ENCODE results near the gene HHIPL1. TPM values are rescaled to one million over a fixed set of nuclear protein-coding genes. Genes with fewer than 3 reads are reported as not detected.

HHIPL1 gene
- total and polyA plus RNA-seq, 2 donors (not counting 3 experiments of a cell fraction or from before 2014, with no cell fraction given), result 1.3 to 2.1 TPM

DNA sequence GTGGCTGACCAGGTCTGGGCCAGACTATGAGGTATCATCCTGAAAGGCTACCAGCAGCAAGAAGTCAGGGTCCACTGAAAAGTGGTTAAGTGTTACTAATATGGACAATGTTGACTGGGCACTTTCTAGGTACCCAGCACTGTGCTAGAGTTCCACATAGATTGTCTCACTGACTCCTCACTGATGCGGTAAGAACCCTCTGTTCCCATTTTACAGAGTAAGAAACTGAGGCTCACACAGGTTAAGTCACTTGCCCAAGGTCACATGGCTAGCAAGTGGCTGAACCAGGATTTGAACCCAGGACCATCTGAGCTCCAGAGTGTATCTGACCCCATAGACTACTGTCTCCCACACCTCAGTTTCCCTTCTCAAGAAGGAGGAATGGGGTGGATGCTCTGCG lies 36.3 kb upstream of the HHIPL1 start:
- no peak overlapping the region for H2AFZ ChIP-seq (ENCODE audit: low read depth, low read length)
- FAIRE-seq (no peak), DNase-seq (ENCODE audit: low read depth, low spot score) (no peak)
- H3K36me3 ChIP-seq (ENCODE audit: control insufficient read depth in 2 of 2, extremely low read depth in 1 of 2, insufficient read depth in 2 of 2, low read length in 2 of 2), result no peaks in the 10 kb centered on the region
- no peaks in the 10 kb centered on the region for H3K9me1 ChIP-seq (replicated peaks; ENCODE audit: control insufficient read depth, extremely low read depth, insufficient read depth, low read length)
- TF ChIP-seq EZH2 (IDR thresholded peaks at IDR 0.05; ENCODE audit: borderline replicate concordance, low read depth, low read length, severe bottlenecking) (no peak), GATA2 (IDR thresholded peaks at IDR 0.05; ENCODE audit: insufficient read depth, insufficient read length, low read depth, low read length) (no peak), POLR2A (IDR thresholded peaks at IDR 0.05; ENCODE audit: low read depth, low read length) (no peak), JUN (IDR thresholded peaks at IDR 0.05; ENCODE audit: borderline replicate concordance, insufficient read depth, insufficient read length, low read depth) (no peak), CTCF (IDR thresholded peaks at IDR 0.05; ENCODE audit: extremely low read depth in 1 of 2, insufficient read depth in 1 of 2, low read depth in 1 of 2, low read length in 2 of 2) (no peak), MYC (IDR thresholded peaks at IDR 0.05; ENCODE audit: low read depth, low read length) (no peak), POLR2AphosphoS5 (IDR thresholded peaks at IDR 0.05; ENCODE audit: insufficient read depth, low read depth, low read length) (no peak), FOS (IDR thresholded peaks at IDR 0.05; ENCODE audit: borderline replicate concordance, insufficient read depth, low read length) (no peak)
- TF ChIP-seq, protein P1, sequence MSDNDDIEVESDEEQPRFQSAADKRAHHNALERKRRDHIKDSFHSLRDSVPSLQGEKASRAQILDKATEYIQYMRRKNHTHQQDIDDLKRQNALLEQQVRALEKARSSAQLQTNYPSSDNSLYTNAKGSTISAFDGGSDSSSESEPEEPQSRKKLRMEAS (IDR thresholded peaks at IDR 0.05; ENCODE audit: insufficient read depth, insufficient read length), result no peak
- no peaks in the 10 kb centered on the region for H3K9me3 ChIP-seq (replicated peaks; ENCODE audit: control insufficient read depth, insufficient read depth, low read length)
- no peak overlapping the region for H3K27ac ChIP-seq (ENCODE audit: insufficient read depth, low read depth, low read length)
- H3K27me3 ChIP-seq (ENCODE audit: control insufficient read depth in 2 of 2, insufficient read depth in 2 of 2, low read length in 2 of 2), result no peaks in the 10 kb centered on the region
- CTCF ChIA-PET, result interaction anchor here (0.9 to 4.2 kb wide), 5 partner anchors 10 to 71 kb away, joined by 3 to 33 read pairs (median 3); no protein-coding TSS in a partner anchor
- dilution Hi-C loops (cut with MboI; ENCODE audit: extremely low pct_ligation_motif_present, low sequenced_read_pairs) (no loop called here), intact Hi-C loops (cut with micrococcal nuclease) (no loop called here)
- no peaks in the 10 kb centered on the region for H3K79me2 ChIP-seq (ENCODE audit: control insufficient read depth, insufficient read depth, low read length)
- no peaks in the 10 kb centered on the region for H4K20me1 ChIP-seq (replicated peaks; ENCODE audit: control insufficient read depth, extremely low read depth, insufficient read depth, low read length)
- H3K4me2 ChIP-seq (ENCODE audit: insufficient read depth, low read length), result no peak overlapping the region
- POLR2A ChIA-PET, result no interaction called here
- BruUV-seq (replicated peaks), result no TSS peak
- no peaks in the 10 kb centered on the region for H3K4me1 ChIP-seq (ENCODE audit: control insufficient read depth, extremely low read depth, insufficient read depth, low read length)
- H3K4me3 ChIP-seq (replicated peaks in 1 of 3; ENCODE audit: insufficient read depth in 1 of 3, low read depth in 1 of 3, low read length in 3 of 3), result no peak overlapping the region
- no peak overlapping the region for H3K9ac ChIP-seq (replicated peaks; ENCODE audit: extremely low read depth, insufficient read depth, low read length)

Data from endothelial cell of umbilical vein (primary cell).